Activated CD8-positive, alpha-beta T cell treated with anti-CD3 and anti-CD28 coated beads, Interleukin-2, amount 10 ng/mL, durations not matched to agents 7 days and 5 days (primary cell): ENCODE measurements around the gene PGM5. TPM values are rescaled to one million over a fixed set of nuclear protein-coding genes. Genes with fewer than 3 reads are reported as not detected.
"Not testable (repeated sequence)": the region's sequence is repeated elsewhere in the genome, so short reads cannot be mapped to it uniquely, and the experiment has no call there.

ENCODE experiments used
- ATAC-seq: fragments of 150-1000 bp; cut with Tn5 transposase; one replicate; pipeline ENCODE4 v1.10.0; 2021; ENCODE audit warnings: moderate library complexity
- CTCF ChIA-PET: fragments of 350-600 bp; sonication (Branson Sonifier 250); formaldehyde crosslinking; loops from one replicate; lab custom pipeline; 2021; ENCODE audit warnings: antibody characterized with exemption; lab: Charles Lee
- POLR2A ChIA-PET: fragments of 350-600 bp; sonication (Branson Sonifier 250); formaldehyde crosslinking; loops from one replicate; lab custom pipeline; 2021; ENCODE audit warnings: antibody characterized with exemption; lab: Charles Lee
- DNase-seq: peaks from one replicate; pipeline ENCODE4 v3.0.0-alpha.2; 2020
- H3K27ac Mint-ChIP-seq: one replicate; pipeline ENCODE4 v1.8.0; 2021; ENCODE audit warnings: mild to moderate bottlenecking, mixed read lengths
- H3K27me3 Mint-ChIP-seq: one replicate; pipeline ENCODE4 v1.8.0; 2021; ENCODE audit warnings: low read depth, mixed read lengths
- H3K36me3 Mint-ChIP-seq: one replicate; pipeline ENCODE4 v1.8.0; 2021; ENCODE audit warnings: low read depth, mixed read lengths
- H3K4me1 Mint-ChIP-seq: one replicate; pipeline ENCODE4 v1.8.0; 2021; ENCODE audit warnings: low read depth, mixed read lengths
- H3K4me3 Mint-ChIP-seq: one replicate; pipeline ENCODE4 v1.8.0; 2021; ENCODE audit warnings: mild to moderate bottlenecking, mixed read lengths
- H3K9me3 Mint-ChIP-seq: one replicate; pipeline ENCODE4 v1.8.0; 2022; ENCODE audit warnings: mixed read lengths; ENCODE audit not compliant: insufficient read depth
- total RNA-seq, 2 experiments: library from RNA; stranded (reverse); gene quantifications; one replicate each; pipeline ENCODE4 v1.2.3, GENCODE V29; 2021

Gene PGM5
- not detected for total RNA-seq

- H3K27ac Mint-ChIP-seq, POLR2A ChIA-PET, H3K9me3 Mint-ChIP-seq, H3K4me1 Mint-ChIP-seq, DNase-seq, H3K36me3 Mint-ChIP-seq: not testable (repeated sequence)
- peak within 1 kb of the TSS; percentile 38 for H3K4me3 Mint-ChIP-seq
- H3K27me3 Mint-ChIP-seq, result peaks cover 19% of the 10 kb centered on the region
- CTCF ChIA-PET, result interaction anchor here (0.5 kb wide), 1 partner anchor 214 kb away, joined by 4 read pairs; no protein-coding TSS in a partner anchor
- peak; percentile 72 for ATAC-seq
Observed at GRCh38 chr9:68356380-68357118, at the start of gene PGM5. PGM5 (plus strand) TSS chr9:68356611; CDS start chr9:68357128, 517 bp downstream.

DNA sequence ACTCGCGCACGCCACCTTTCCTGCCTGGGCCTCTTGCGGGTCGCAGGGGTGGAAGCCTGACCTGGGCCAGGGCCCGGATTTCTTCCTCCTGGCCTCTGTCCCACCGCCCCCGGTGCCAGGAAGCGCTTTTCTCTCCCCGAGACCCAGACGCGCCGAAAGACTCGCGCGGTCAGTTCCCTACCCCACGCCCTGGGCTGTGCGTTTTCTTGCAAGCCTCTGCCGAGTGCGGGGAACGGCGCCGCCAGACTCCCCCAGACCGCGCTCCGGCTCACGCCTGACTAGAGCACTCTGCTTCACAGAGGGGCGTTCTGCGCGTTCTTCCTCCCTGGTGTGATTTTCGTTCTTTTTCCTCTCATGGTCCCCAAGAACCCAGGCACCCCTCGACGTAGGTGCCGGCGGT, 49.3 kb upstream of the PGM5 start:
- POLR2A ChIA-PET, H3K27ac Mint-ChIP-seq, H3K36me3 Mint-ChIP-seq, CTCF ChIA-PET, H3K4me1 Mint-ChIP-seq, ATAC-seq, DNase-seq, H3K9me3 Mint-ChIP-seq, H3K27me3 Mint-ChIP-seq, H3K4me3 Mint-ChIP-seq: not testable (repeated sequence)

DNA sequence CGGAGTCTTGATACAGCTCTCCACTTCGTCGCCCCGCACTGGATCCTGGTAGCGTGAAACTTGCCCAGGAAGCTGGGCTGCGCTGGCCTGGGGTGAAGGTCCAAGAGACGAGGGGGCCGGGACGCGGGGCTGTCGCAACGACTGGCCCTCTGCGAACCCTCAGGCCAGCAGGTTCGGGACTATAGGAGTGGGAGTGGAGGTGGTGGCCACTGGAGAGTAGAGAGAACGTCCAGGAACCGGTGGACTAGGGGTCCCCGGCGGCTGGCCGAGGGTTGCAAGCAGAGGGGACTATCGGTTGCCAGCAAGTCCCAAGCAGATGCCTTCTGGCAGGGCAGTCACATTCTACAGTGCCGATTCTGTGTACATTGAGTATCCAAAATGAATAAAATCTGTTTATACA, 48.8 kb upstream of the PGM5 start:
- H3K4me3 Mint-ChIP-seq, H3K36me3 Mint-ChIP-seq, H3K9me3 Mint-ChIP-seq, ATAC-seq, POLR2A ChIA-PET, H3K27me3 Mint-ChIP-seq, CTCF ChIA-PET, H3K27ac Mint-ChIP-seq, H3K4me1 Mint-ChIP-seq: not testable (repeated sequence)
- DNase-seq, result peak; percentile 20

DNA sequence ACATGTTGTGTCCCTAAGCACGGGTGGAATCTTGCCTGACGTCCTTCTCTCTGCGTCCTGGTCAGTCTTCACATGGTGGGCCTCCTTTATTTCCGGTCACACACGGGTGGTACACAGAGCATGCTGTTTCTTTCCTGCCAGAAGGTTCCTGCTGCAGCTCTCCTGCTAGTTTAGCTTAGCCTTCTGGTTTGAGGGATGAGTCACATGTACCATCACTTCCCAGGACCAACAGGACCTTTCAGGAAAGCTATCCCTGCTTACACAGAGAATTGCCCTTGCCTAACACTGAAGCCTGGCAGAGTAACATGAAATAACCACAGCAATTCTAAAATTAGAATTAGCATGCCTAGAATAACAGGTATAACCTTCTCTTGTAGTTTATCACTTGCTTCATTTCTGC, 45.2 kb upstream of the PGM5 start:
- H3K4me1 Mint-ChIP-seq, CTCF ChIA-PET, H3K9me3 Mint-ChIP-seq, H3K27me3 Mint-ChIP-seq, H3K27ac Mint-ChIP-seq, H3K4me3 Mint-ChIP-seq, DNase-seq, POLR2A ChIA-PET, ATAC-seq, H3K36me3 Mint-ChIP-seq: not testable (repeated sequence)

GRCh38 chr9:68318209-68318608, 38.2 kb upstream of the PGM5 start:
- H3K27ac Mint-ChIP-seq, H3K36me3 Mint-ChIP-seq, H3K9me3 Mint-ChIP-seq, H3K4me3 Mint-ChIP-seq, H3K4me1 Mint-ChIP-seq, H3K27me3 Mint-ChIP-seq, POLR2A ChIA-PET, CTCF ChIA-PET: not testable (repeated sequence)
- ATAC-seq (peak; percentile 59), DNase-seq (peak; percentile 22)

GRCh38 chr9:68323749-68324148, 32.7 kb upstream of the PGM5 start:
- POLR2A ChIA-PET, H3K27me3 Mint-ChIP-seq, CTCF ChIA-PET, H3K9me3 Mint-ChIP-seq, H3K4me3 Mint-ChIP-seq, H3K4me1 Mint-ChIP-seq, H3K36me3 Mint-ChIP-seq, H3K27ac Mint-ChIP-seq, DNase-seq, ATAC-seq: not testable (repeated sequence)

GRCh38 chr9:68324518-68324917, 31.9 kb upstream of the PGM5 start:
- DNase-seq, H3K36me3 Mint-ChIP-seq, H3K4me3 Mint-ChIP-seq, ATAC-seq, H3K27me3 Mint-ChIP-seq, POLR2A ChIA-PET, H3K27ac Mint-ChIP-seq, H3K4me1 Mint-ChIP-seq, CTCF ChIA-PET, H3K9me3 Mint-ChIP-seq: not testable (repeated sequence)

- DNase-seq, H3K4me1 Mint-ChIP-seq, H3K27ac Mint-ChIP-seq, CTCF ChIA-PET, ATAC-seq, H3K36me3 Mint-ChIP-seq, POLR2A ChIA-PET, H3K9me3 Mint-ChIP-seq, H3K4me3 Mint-ChIP-seq, H3K27me3 Mint-ChIP-seq: not testable (repeated sequence)
Observed at GRCh38 chr9:68329106-68329505, 27.3 kb upstream of the PGM5 start.

DNA sequence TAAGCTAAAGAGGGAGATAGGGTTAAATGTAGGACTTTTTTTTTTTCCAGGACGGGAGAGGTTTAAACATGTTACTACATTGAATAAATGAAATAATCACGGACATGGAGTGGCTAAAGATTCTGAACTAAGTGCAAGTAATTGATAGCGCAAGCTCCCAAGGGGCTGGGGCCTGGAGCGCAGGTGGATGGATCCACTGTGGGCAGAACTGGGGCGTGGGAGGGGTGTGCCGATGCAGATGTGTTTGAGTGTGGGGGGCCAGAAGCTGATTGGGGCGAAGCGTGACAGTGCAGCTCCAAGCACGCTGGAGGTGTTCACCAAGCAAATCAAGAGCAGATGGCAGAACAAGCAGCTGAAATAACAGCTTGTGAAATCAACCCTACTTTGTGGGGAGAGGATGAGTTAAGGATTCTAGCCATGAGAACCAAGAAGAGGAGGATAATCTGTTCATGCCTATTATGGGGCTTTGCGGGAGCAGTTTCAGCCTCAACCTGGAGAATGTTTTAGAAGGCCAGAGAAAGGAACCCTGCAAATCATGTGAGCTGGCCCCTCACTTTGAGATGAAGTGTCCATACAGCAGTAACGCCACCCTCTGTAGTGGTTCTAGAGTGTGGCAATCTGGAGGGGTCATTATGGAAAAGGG, 25.8 kb upstream of the PGM5 start:
- H3K9me3 Mint-ChIP-seq, DNase-seq, POLR2A ChIA-PET, H3K27me3 Mint-ChIP-seq, H3K36me3 Mint-ChIP-seq, ATAC-seq, H3K4me1 Mint-ChIP-seq, H3K27ac Mint-ChIP-seq, CTCF ChIA-PET, H3K4me3 Mint-ChIP-seq: not testable (repeated sequence)

- H3K9me3 Mint-ChIP-seq, H3K27me3 Mint-ChIP-seq, CTCF ChIA-PET, H3K27ac Mint-ChIP-seq, H3K4me3 Mint-ChIP-seq, H3K36me3 Mint-ChIP-seq, DNase-seq, POLR2A ChIA-PET, H3K4me1 Mint-ChIP-seq, ATAC-seq: not testable (repeated sequence)
Observed at GRCh38 chr9:68332122-68332521, 24.3 kb upstream of the PGM5 start.

- DNase-seq, H3K27ac Mint-ChIP-seq, H3K4me3 Mint-ChIP-seq, POLR2A ChIA-PET, H3K9me3 Mint-ChIP-seq, CTCF ChIA-PET, ATAC-seq, H3K27me3 Mint-ChIP-seq, H3K36me3 Mint-ChIP-seq, H3K4me1 Mint-ChIP-seq: not testable (repeated sequence)
Observed at GRCh38 chr9:68335935-68336334, 20.5 kb upstream of the PGM5 start.

DNA sequence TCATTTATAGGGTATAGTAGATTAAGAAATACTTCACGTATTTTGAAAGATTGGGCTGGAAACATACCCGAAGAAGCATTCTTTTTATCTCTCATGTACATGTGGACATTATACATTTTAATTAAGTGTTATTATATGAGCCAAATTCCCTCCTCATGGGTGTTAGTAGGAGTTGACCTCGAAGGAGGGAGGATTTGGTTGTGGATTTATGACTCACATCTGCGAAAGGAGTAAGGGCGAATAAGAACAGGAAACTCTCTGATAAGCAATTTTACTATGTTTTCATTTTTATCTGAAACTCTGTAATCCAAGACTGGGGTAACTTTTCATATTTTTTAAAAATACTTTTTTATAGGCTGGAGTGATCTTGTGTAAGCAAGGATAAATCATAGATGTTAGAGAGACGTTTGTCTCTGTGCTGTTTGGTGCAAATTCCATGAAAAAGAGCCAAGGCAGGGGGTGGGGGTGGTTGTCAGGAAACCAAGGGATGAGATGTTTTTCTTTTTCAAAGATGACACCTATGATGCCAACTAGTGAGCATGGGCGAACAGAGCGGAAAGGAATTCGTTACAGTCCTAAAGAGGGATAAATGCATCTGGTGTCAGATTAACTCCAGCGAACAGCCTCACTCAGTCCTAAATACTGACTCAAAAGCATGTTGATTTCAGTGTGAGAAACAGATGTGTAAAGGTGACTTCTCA, 19.6 kb upstream of the PGM5 start:
- H3K27me3 Mint-ChIP-seq, H3K36me3 Mint-ChIP-seq, CTCF ChIA-PET, H3K9me3 Mint-ChIP-seq, ATAC-seq, H3K27ac Mint-ChIP-seq, DNase-seq, H3K4me3 Mint-ChIP-seq, H3K4me1 Mint-ChIP-seq, POLR2A ChIA-PET: not testable (repeated sequence)
